HG02623 (cell line): ENCODE results near the gene KCNE4.

ENCODE experiments used
- ATAC-seq: cut with Tn5 transposase; IDR thresholded peaks from one replicate; pipeline ENCODE4 v1.9.1; 2021; ENCODE audit warnings: moderate library complexity; ENCODE audit not compliant: unreplicated experiment

The KCNE4 gene

DNA sequence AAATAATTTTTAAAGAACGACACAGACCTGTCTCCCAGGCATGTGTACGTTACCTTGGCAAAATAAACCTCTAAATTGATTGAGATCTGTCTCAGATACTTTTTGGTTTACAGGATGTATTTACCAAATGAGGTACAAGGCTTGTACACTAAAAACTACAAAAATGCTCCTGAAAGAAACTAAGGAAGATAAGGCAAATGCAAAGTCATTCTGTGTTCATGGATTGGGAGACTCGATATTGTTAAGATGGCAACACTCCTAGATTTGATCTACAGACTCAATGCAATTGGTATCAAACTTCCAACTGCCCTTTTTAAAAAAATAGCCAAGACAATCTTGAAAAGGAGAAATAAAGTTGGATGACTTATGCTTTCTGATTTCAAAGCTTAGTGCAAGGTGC is 11.5 kb upstream of the KCNE4 start:
- ATAC-seq, result no peak

DNA sequence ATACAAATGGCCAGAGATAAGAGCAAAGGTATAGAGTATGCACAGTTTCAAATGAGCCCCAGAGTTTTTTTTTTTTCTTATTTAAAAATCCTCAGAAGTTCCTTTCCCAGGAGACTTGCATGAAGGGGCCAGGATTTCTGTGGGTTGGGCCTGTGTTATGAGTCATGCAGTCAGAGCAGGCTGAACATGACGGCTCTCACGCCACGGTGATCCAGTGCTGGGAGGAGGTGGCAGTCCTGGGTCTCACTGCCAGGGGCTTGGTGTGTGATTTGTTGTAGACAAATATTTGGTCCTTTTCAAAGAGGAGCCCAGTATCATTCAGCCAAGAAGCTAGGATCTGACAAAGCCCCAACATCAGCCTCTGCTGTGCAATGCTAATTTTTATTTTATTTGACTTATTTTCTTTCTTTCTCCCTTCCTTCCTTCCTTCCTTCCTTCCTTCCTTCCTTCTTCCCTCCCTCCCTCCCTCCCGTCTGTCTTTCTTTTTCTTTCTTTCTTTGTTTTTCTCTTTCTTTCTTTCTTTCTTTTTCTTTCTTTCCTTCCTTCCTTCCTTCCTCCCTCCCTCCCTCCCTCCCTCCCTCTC is 10.4 kb upstream of the KCNE4 start:
- ATAC-seq, result no peak

DNA sequence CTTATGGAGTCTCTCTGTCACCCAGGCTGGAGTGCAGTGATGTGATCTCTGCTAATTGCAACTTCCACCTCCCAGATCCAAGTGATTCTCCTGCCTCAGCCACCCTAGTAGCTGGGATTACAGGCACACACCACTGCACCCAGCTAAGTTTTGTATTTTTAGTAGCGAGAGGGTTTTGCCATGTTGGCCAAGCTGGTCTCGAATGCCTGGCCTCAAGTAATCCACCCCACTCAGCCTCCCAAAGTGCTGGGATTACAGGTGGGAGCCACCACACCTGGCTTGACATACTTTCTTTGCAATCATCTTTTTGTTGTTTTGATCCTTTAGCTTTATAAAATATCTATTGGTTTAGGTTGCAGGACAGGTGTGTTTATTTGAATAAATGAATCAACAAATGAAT is 9.7 kb upstream of the KCNE4 start:
- no peak for ATAC-seq

DNA sequence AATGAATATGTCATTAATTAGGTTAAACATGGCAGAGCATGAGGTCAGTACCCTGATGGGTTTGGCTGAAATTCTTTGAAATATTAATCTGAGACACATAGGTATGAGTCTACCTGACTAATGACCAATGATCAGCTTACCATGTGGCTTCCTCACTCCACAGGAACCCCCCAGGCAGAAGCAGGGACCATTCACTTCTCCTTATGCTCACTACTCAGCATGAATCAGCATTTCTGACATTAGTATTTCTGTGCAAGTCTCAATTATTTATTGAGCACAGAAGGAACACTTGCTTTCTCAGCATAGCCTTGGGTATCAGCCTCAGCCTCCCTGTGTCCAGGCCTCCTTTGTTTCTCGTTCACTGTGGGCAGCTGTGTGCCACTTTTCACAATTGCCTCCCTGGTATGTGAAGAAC is 9.3 kb upstream of the KCNE4 start:
- ATAC-seq, result no peak

DNA sequence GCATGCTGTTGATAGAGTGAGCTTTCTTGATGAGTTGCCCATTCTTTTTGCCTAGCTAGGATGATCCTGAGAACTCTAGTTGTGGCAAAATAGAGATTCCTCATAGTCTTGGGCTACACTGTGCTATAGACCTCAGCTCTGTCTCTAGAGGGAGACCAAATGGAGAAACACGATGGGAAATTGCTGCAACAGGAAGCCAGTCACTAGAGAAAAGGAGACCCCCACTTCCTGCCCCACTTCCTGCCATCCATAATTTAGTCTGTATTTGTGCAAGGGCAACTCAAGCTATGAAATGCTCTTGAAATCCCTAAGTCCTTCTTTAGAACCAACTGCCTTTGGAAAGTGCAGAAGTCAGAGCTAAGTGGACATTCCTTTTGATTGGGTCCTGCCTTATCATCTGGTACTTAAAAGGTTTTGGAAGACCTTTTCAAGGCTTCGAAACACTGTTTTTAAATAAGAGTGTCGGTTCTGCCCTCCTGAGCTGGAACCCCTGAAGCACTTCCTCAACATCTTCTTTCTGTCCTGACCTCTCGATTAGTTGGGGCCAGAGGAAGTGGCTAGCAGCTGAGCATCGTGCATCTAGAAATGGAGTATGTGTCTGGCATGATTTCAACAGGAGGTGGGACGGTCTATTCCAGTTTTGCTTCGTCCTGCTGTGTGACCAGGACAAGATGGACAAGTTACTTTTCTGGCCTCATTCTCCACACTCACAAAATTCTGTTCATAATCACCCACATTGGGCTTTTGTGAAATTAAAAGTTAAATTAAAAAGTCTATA is 8.6 kb upstream of the KCNE4 start:
- ATAC-seq, result no peak

DNA sequence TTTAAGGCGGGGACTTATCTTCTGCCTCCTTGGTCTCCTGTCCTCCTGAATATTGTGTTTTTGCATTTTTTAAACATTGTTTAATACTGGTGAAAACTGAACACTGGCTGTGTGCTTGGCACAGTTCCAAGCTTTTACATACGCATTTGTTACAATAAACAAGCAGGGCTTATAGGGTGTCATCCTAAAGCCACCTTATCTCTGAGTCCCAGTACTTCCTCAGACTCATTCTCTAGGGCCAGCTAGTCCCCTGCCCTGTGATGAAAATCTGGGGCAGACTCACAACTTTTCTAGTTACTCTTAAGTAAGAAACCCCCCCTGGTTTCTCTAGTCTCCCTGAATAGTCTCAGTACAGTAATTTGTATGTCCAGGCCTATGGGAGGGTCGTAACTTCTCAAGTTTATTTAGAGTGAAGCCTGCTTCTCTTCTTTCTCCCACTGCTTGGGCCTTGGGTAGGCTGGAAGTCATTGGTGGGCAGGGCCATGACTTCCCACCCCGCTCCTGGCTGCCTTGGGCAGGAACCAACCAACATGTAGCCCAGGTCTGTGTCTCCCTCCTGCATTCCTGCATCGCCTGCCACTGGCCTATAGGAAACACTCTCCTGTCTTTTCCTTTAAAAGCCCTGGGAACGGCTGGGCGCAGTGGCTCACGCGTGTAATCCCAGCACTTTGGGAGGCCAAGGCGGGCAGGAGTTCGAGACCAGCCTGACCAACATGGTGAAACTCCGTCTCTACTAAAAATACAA is 7.7 kb upstream of the KCNE4 start:
- no peak for ATAC-seq

DNA sequence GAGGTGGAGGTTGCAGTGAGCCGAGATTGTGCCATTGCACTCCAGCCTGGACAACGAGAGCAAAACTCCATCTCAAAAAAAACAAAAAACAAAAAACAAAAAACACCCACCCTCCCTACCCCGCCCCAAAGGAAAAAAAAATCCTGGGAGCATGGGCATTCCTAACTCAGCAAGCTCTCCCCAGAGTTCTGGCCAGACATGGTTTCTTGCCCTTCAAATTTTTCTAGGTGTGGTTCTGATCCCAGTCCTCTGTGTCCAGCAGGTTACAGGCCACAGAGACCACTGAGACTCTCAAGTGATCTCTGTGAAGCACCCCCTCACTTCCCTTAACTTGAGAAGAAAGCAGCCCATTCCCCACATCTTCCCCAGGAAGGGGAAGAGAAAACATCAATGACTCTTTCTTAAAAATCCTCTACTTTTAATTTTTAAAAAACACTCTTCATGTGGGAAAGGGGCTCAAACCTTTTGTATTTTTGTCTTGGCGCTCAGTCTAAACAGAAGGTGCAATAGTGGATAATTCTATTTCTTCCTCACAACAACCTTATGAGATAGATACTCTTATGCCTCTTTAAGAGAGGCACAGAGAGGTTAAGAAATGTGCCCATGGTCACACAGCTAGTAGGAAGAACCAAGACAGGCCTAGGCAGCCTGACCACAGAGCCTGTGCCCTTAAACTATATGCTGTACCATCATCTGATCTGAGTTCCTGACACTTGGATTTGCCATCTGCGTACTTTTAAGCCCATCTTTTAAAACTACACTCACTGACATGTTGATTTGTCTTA is 6.9 kb upstream of the KCNE4 start:
- no peak for ATAC-seq

DNA sequence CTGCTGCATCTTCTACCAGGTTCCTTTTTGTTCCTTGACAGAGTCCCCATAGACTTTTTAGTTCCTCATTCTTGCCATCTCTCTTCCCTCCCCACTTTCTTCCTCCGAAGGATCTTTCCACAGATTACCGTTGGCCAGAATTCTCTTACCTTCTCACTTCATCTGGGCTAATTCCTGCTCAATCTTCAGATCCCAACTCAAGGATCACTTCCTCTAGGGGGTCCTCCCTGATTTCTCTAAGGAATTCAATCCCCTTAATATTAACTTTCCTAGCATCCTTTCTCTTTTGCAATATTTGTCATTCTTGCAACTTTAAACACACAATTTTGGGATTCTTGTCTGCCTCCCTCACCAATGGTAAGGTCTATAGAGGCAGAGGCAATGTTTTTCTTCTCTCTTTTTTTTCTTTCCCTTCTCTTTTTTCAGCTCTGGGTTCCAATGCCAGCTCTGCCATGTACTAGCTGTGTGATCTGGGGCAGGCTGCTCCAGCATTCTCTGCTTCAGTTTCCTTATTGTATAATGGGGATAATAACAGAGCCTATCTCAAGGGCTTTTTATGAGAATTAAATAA is 5.4 kb upstream of the KCNE4 start:
- no peak for ATAC-seq

DNA sequence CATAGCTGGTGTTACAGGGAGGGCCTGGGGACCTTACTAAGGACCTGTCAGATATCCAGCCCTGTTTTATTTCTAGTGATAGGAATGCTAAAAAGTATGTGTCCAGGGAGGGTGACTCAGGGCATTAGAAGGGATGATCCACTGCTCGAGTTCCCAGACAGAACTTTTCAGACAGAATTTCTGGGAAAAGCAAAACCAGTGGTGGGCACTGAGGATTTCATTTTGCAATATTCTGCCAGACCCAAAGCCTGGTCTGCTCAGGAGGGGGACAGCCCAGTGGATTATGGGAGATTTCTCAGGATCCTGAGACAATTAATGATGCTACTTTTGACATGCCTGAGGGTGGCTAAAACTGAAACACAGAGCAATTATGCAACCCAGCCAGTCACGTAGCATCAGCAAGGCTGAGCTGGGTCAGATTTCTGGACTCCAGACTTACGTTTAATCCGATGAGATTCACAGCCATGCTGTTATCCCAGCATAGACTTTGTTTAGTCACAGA is 4.7 kb upstream of the KCNE4 start:
- ATAC-seq, result no peak

DNA sequence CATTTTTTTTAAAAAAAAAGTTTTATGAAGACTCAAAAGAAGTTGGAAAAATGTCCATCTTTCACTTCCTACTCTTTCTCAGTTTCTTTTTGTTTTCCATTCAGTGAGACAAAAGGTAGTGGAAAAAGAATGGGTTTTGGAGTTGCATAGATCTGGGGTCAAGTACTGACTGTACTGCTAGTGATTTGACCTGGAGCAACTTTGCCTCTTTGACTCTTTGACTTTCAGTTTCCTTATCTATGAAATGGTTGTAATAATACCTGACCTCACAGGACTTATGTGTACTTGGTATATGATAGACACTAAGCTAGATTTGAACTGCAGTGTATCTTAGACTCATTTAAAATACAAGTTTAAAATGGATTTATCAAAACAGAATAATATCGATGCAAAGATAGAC is 3.5 kb upstream of the KCNE4 start:
- peak; percentile 74 for ATAC-seq

DNA sequence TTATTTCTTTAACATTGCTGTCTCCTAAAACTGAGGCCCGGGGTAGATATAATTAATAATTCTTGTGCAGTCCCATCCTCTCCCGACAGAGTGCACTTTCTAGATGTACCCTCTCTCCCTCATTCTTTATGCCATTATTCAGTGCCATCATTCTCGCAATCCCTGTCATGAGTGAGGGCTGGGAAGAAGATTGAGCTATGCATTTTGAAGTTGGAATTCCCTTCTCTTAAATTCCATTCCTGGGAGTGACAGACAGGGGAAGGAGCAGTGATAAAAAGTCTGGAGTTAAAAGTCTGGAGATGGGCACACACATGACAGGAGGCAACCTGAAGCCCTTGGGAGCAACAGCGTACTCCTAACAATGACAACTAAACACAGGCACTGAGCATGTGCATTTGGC is 2.6 kb upstream of the KCNE4 start:
- ATAC-seq, result no peak

DNA sequence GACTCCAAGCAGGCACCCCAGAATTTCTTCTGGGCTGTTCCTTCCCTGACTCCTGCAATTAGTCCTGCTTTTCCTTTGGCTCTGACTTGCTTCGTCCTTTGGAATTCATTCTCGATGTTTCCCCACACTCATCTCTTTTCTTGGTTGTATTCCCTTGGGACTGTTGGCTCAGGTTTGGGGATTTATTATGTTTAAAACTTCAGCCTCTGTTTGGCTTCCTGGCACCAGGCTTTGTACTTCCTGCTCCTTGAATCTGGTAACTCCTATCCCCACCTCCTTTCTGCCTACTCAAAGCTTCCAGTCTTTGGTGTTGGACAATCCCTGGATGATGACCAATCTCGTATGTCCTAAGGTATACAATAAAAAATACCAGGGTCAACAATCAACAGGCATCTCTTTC is 1.8 kb upstream of the KCNE4 start:
- no peak for ATAC-seq

DNA sequence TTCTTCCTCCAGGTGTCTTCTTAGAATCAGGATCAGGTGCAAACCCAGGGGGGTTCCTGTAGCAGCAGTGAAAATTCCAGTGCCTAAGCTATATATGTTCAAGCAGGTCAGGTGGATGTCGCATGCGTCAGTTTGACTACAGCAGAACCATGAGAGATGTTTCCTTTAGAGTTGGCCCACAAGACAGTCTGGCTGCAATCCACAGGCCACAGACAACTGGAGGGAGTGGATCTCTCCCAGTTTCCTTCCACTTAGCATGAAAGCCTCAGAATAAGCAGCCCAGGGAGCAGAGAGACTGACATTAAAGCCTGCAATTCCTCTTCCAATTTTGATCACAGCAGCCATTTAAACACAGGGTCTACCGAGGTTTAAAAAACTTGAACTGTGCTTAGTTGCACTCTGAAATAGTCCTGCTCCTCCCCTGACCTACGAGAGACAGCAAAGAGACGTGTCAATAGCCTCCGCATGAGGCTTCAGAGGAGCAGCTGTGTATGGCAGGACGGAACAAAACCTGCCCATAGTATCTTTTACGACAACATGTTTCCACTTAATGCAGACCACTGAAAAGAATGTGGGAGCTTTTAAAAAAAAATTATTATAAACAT is 988 bp upstream of the KCNE4 start:
- no peak for ATAC-seq

DNA sequence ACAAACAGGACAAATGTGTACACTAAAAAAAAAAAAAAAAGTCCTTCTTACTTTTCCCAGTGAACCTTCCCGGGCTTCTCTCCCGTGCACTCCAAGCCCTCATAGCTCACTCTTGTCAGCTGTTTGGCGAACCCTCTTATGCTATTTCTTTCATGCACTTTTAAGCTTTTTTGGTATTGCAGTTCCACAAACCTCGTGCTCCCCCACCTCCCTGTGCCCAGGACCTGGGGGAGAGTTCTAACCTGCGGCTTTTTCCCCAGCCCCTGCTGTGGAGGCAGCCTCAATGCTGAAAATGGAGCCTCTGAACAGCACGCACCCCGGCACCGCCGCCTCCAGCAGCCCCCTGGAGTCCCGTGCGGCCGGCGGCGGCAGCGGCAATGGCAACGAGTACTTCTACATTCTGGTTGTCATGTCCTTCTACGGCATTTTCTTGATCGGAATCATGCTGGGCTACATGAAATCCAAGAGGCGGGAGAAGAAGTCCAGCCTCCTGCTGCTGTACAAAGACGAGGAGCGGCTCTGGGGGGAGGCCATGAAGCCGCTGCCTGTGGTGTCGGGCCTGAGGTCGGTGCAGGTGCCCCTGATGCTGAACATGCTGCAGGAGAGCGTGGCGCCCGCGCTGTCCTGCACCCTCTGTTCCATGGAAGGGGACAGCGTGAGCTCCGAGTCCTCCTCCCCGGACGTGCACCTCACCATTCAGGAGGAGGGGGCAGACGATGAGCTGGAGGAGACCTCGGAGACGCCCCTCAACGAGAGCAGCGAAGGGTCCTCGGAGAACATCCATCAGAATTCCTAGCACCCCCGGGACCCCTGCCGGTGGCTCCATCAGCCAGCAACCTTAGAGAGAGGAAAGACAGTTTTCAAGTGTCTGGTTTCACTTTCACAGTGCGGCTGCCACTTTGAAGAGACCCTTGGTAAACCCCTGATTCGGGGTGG is 826 bp downstream of the KCNE4 start:
- ATAC-seq, result no peak

DNA sequence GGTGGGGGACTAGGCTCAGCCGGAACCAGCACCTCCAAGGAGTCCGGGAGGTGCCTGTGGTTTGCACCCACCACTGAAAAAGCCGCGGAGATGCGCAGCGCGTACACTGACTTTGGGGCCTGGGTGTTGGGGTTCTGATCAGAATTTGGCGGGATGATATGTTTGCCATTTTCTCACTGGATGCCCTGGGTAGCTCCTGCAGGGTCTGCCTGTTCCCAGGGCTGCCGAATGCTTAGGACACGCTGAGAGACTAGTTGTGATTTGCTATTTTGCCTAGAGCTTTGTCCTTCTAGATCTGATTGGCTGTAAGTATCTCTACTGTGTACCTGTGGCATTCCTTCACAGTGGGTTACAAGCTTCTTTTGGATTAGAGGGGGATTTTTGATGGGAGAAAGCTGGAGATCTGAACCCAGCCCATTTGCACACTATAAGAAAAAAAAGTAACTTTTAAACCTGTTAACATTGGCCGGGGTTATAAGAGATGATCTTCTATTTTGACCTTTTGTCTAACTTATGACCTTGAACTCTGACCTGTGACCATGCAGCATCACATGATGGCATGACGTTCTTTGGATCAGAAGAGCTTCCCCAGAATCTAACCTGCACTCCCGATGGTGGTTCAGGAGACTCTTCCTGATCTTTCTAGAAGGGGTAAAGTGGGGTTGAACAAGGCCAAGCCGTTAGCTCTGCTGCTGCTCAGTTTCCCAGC is 1.6 kb downstream of the KCNE4 start:
- no peak for ATAC-seq

DNA sequence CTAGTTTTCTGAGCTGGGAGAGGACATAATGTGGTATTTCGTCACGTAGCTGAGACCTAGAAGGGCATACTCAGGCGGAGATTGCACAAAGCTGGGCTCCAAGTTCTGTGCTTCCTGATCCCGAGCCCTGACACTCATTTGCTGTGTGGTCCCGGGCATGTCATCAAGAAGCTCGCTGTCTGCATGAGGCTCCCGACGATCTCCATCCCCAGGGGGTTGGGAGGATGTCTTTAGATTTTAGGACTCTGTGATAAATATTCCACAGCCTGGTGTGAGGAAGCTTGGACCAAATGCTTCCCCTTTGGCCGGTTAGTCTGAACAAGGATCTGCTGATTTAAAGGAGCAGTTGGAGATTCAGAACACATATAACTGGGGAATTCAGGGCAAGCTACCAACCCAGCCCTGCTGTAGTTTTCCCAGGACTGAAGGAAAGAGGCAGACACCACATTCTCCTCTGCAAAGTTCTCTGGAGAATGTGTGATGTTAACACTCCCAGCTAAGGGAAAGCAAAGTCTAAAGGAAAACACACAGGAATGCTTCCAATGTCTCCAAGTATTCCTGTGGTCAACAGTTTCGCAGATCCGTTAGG is 2.3 kb downstream of the KCNE4 start:
- ATAC-seq, result no peak

DNA sequence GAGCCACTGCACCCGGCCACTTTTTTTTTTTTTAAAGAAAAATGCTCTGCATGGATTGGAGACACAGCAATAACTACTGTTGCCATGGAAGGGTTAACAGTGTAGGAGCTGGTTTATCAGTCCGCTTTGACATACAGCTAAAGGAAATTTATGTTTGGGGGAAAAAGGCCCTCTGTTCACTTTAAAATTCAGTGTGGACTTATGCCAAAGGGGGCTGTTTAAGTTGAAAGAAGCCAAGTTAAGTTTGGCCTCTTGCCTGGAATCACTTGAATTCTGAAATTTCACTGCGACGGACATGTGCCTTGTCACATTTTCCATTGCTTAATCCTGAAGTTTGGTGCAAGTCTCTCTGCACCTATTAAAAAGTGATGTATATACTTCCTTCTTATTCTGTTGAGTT is 3.1 kb downstream of the KCNE4 start:
- no peak for ATAC-seq

DNA sequence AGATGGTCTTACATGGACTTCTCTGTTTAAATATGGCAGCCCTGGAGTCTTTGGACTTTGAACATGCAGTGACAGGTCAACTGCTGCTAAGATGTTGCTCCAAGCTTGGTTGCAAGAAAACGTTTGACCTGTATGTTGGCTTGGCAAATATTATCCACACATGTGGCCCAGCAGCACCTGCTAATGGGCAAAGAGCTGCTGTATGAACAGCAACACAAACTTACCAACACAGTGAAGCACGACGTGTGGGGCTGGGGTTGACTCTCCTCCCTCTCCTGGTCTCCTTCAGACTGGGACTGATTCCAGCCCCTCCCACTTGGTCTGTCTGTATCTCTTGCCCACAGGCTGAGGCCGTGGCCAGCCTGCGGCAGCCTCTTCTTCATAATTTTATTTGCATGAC is 3.8 kb downstream of the KCNE4 start:
- ATAC-seq, result no peak
